ENCODE measurements around the gene SRSF8. TPM values are rescaled to one million over a fixed set of nuclear protein-coding genes. Genes with fewer than 3 reads are reported as not detected.

The SRSF8 gene
- total RNA-seq, 1 experiment from 2014 or later: 31.0 TPM

- no peaks in the 10 kb centered on the region for H3K36me3 ChIP-seq (ENCODE audit: control insufficient read depth in 1 of 2, insufficient read depth in 2 of 2, low read length in 2 of 2)
- TF ChIP-seq POLR2AphosphoS5 (IDR thresholded peaks at IDR 0.05; ENCODE audit: low read depth, low read length): no peak
- TF ChIP-seq YY1 (IDR thresholded peaks at IDR 0.05; ENCODE audit: extremely low read depth, insufficient replicate concordance, low read depth, low read length): no peak
- no peak for TF ChIP-seq MAX (IDR thresholded peaks at IDR 0.05)
- no peak for TF ChIP-seq ZBTB33 (IDR thresholded peaks at IDR 0.05; ENCODE audit: extremely low read depth, insufficient replicate concordance, low read length)
- no peak for TF ChIP-seq CTCF (IDR thresholded peaks at IDR 0.05 in 2 of 3, conservative IDR thresholded peaks at IDR 0.05 in 1 of 3; ENCODE audit: borderline replicate concordance in 1 of 3, insufficient read depth in 1 of 3, low read depth in 2 of 3, low read length in 2 of 3)
- no peak for TF ChIP-seq CBX3 (IDR thresholded peaks at IDR 0.05; ENCODE audit: low read depth)
- CTCF ChIA-PET: interaction anchor here (0.6 kb wide), 1 partner anchor 14 kb away, joined by 3 read pairs; no protein-coding TSS in a partner anchor
- H3K9me3 ChIP-seq (ENCODE audit: control insufficient read depth in 1 of 2, insufficient read depth in 1 of 2, low read depth in 1 of 2, low read length in 2 of 2): no peaks in the 10 kb centered on the region
- DNase-seq (ENCODE audit: low read depth, low spot score) (no peak), ATAC-seq (no peak)
- POLR2A ChIA-PET: interaction anchor here (1.3 to 2.3 kb wide), 2 partner anchors 8 to 14 kb away, joined by 3 to 11 read pairs; partner anchors contain the start of genes ENDOD1 and SRSF8
- no peak overlapping the region for H3K4me3 ChIP-seq (replicated peaks in 1 of 2; ENCODE audit: low read depth in 1 of 2, low read length in 2 of 2)
- no peak overlapping the region for H3K9ac ChIP-seq (ENCODE audit: low read length)
- H3K27me3 ChIP-seq (ENCODE audit: insufficient read depth, low read length): no peaks in the 10 kb centered on the region
- BruUV-seq (replicated peaks): no TSS peak
- intact Hi-C loops (cut with micrococcal nuclease): no loop called here
- 0 out of 2 replicates have a peak overlapping the region, but pooled peaks have one; percentile 12 for H3K4me2 ChIP-seq (ENCODE audit: low read length)
- H2AFZ ChIP-seq (ENCODE audit: low read depth, low read length, poor library complexity, severe bottlenecking): no peak overlapping the region
- H3K9me2 ChIP-seq (ENCODE audit: insufficient read depth): no peaks in the 10 kb centered on the region
- no peak overlapping the region for H3K27ac ChIP-seq (ENCODE audit: low read depth, low read length)
- H3K4me1 ChIP-seq (ENCODE audit: control insufficient read depth in 1 of 2, insufficient read depth in 2 of 2, low read length in 2 of 2): peaks cover 12 to 26% of the 10 kb centered on the region in 2 experiments; a peak in 3 of 4 replicates
- no peaks in the 10 kb centered on the region for H3K79me2 ChIP-seq (ENCODE audit: insufficient read depth, low read length)
- no peaks in the 10 kb centered on the region for H4K20me1 ChIP-seq (ENCODE audit: insufficient read depth)
- RAD21 ChIA-PET (ENCODE audit: low non-redundant PET in 1 of 2, low total read pairs in 2 of 2, uncharacterized antibody in 2 of 2, unreplicated experiment in 2 of 2): no interaction called here
Observed at GRCh38 chr11:95081010-95081409, 14.3 kb downstream of the SRSF8 start.
